Measurements from ENCODE around the gene LGALS7B. TPM values are rescaled to one million over a fixed set of nuclear protein-coding genes. Genes with fewer than 3 reads are reported as not detected.

The LGALS7B gene
- total RNA-seq (2021; ENCODE audit: unreplicated experiment) (3.6 TPM), Bru-seq, nascent RNA (percentile 25 among the genes with signal in this experiment), BruChase-seq, experiment 1, labeled RNA remaining after a 2-hour chase (percentile 27 among the genes with signal in this experiment), BruChase-seq, experiment 2, labeled RNA remaining after a 6-hour chase (percentile 17 among the genes with signal in this experiment)
- 8.1 TPM for polyA plus RNA-seq (2012; ENCODE audit: insufficient read length)
- long read RNA-seq, partial matches to known transcripts = 1 of 2 reads
- long read RNA-seq, other reads (novel, unspliced or antisense) = 0 of 2 reads

DNA sequence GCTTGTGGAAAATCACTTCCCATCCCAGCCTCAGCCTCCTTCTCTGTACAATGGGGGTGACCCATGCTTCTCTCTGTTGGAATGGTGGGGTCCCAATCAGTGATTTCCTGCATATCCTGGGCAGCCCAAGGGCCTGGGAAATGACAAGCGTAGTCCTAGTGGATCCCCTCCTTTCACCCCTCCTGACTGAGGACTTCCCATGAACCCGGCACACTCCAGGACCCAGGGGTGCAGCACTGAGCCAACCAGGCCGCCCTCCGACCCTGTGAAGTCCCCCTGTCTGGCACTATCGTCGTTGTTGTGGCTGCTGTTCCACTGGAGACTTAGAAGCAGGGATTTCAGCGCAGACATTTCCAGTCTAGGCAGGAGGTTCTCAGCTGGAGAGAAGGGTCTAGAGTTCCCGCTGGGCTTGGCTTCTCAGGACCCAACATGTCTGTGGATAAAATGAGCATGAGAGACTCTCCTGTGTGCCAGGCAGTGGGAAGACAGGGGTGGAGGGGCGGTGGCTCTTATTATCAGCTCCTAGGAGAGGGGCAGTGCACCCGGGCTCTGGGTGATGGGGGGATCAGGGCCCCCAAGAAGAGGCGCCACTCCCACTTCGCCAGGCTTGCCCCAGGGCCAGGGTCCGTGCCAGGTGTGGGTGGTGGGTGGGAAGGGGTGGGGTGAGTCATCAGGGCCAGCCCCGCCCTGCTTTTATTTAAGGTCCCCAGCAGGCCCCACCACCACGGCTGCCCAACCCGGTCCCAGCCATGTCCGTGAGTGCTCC is at the start of gene LGALS7B:
TSS of gene LGALS7B (plus strand) at position 723 of the 766 bp plus-strand sequence. CDS start at position 750, 27 bp downstream.
- ATAC-seq (no peak), DNase-seq (ENCODE audit: low read depth, low spot score) (no peak)
- H3K4me3 ChIP-seq (ENCODE audit: low read depth in 2 of 2, low read length in 2 of 2) = no peak within 1 kb of the TSS
- H3K4me1 ChIP-seq (ENCODE audit: control insufficient read depth, insufficient read depth, low read length) = peaks cover 11% of the 10 kb centered on the region
- in situ Hi-C loops (cut with HindIII; ENCODE audit: low pct_unique_long_range_greater_than_20kb, low sequenced_read_pairs) = loop anchor here (25.0 kb wide), 1 partner anchor 999 kb away; the partner anchor contains the start of gene LEUTX
- no peaks in the 10 kb centered on the region for H3K36me3 ChIP-seq (ENCODE audit: control insufficient read depth, insufficient read depth, low read length)
- H3K9me3 ChIP-seq (ENCODE audit: control insufficient read depth, insufficient read depth, low read depth, low read length) = no peaks in the 10 kb centered on the region
- no peaks in the 10 kb centered on the region for H3K27me3 ChIP-seq (ENCODE audit: control insufficient read depth, insufficient read depth, low read length)
- BruUV-seq (replicated peaks) = no TSS peak
- POLR2A ChIA-PET = interaction anchor here (0.6 kb wide), 2 partner anchors 15 to 273 kb away, joined by 3 read pairs; partner anchors contain the start of gene LGALS7
- intact Hi-C loops (cut with micrococcal nuclease; ENCODE audit: unreplicated experiment) = no loop called here
- TF ChIP-seq SIN3A (IDR thresholded peaks at IDR 0.05; ENCODE audit: borderline replicate concordance, insufficient read depth, low read depth, low read length) = no peak
- no peak for TF ChIP-seq CTCF (IDR thresholded peaks at IDR 0.05)
- TF ChIP-seq, protein P1, sequence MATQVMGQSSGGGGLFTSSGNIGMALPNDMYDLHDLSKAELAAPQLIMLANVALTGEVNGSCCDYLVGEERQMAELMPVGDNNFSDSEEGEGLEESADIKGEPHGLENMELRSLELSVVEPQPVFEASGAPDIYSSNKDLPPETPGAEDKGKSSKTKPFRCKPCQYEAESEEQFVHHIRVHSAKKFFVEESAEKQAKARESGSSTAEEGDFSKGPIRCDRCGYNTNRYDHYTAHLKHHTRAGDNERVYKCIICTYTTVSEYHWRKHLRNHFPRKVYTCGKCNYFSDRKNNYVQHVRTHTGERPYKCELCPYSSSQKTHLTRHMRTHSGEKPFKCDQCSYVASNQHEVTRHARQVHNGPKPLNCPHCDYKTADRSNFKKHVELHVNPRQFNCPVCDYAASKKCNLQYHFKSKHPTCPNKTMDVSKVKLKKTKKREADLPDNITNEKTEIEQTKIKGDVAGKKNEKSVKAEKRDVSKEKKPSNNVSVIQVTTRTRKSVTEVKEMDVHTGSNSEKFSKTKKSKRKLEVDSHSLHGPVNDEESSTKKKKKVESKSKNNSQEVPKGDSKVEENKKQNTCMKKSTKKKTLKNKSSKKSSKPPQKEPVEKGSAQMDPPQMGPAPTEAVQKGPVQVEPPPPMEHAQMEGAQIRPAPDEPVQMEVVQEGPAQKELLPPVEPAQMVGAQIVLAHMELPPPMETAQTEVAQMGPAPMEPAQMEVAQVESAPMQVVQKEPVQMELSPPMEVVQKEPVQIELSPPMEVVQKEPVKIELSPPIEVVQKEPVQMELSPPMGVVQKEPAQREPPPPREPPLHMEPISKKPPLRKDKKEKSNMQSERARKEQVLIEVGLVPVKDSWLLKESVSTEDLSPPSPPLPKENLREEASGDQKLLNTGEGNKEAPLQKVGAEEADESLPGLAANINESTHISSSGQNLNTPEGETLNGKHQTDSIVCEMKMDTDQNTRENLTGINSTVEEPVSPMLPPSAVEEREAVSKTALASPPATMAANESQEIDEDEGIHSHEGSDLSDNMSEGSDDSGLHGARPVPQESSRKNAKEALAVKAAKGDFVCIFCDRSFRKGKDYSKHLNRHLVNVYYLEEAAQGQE (IDR thresholded peaks at IDR 0.05; ENCODE audit: insufficient read depth in 1 of 2, low read depth in 2 of 2, low read length in 1 of 2) = no peak
- TF ChIP-seq TCF7L2 (IDR thresholded peaks at IDR 0.05; ENCODE audit: low read depth, low read length) = no peak
- TF ChIP-seq POLR2AphosphoS5 (IDR thresholded peaks at IDR 0.05; ENCODE audit: low read depth, low read length) = no peak
- CTCF ChIA-PET = no interaction called here
- H3K27ac ChIP-seq (ENCODE audit: low read length) = peak within 1 kb of the TSS; percentile 25; the same call in 1 of the 2 replicates

DNA sequence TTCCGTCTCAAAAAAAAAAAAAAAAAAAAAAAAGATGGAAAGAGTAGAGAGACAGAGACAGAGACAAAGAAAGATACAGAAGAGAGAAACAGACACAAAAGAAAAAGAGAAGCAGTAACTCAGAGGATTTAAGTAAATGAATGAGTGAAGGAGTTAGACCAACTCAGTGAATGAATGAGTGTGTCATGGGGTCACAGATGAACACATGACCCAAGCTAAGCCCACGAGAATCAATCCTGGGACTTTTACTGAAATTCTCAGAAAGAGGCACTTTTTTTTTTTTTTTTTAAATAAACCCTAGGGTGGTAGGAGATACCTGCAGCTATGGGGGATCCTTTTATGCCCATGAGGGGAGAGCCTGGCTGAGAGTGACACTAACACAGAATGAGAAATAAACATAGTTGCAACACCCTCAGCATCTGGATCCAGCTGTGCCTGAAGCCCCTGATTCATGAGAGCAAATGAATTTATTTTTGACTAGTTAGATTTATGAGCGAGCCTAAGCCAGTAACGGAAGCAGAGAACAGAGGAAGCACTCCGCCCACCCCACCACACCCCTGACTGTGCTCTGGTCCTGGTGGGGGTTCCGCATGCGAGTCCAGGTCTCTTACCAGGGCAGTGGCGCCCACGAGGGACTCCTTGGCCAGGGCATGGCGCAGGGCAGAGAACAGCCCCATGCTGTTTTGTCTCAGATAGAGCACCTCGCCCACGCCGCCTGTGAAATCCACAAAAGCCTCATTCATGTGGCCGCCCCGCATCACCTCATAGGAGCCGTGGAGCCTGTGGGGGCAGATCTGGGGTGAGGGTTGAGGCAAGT is 49.4 kb upstream of the LGALS7B start:
- intact Hi-C loops (cut with micrococcal nuclease; ENCODE audit: unreplicated experiment) (no loop called here), in situ Hi-C loops (cut with HindIII; ENCODE audit: low pct_unique_long_range_greater_than_20kb, low sequenced_read_pairs) (no loop called here)
- TF ChIP-seq CTCF (IDR thresholded peaks at IDR 0.05) (no peak), POLR2AphosphoS5 (IDR thresholded peaks at IDR 0.05; ENCODE audit: low read depth, low read length) (peak; percentile 52; the same call in 1 of the 2 replicates)
- 0 out of 2 replicates have a peak overlapping the region, but pooled peaks have one; percentile 0 for H3K27ac ChIP-seq (ENCODE audit: low read length)
- no peak overlapping the region for H3K4me3 ChIP-seq (ENCODE audit: low read depth in 2 of 2, low read length in 2 of 2)
- ATAC-seq = no peak
- H3K36me3 ChIP-seq (ENCODE audit: control insufficient read depth, insufficient read depth, low read length) = no peaks in the 10 kb centered on the region
- no peak for DNase-seq (ENCODE audit: low read depth, low spot score)
- H3K4me1 ChIP-seq (ENCODE audit: control insufficient read depth, insufficient read depth, low read length) = peaks cover 11% of the 10 kb centered on the region
- H3K27me3 ChIP-seq (ENCODE audit: control insufficient read depth, insufficient read depth, low read length) = no peaks in the 10 kb centered on the region
- ChIA-PET POLR2A (interaction anchor here (0.6 to 0.7 kb wide), 3 partner anchors 111 to 205 kb away, joined by 3 to 6 read pairs (median 6); no protein-coding TSS in a partner anchor), CTCF (no interaction called here)
- no TSS peak for BruUV-seq (replicated peaks)
- no peaks in the 10 kb centered on the region for H3K9me3 ChIP-seq (ENCODE audit: control insufficient read depth, insufficient read depth, low read depth, low read length)

All from Panc1 (cell line).